CD4-positive, CD25-positive, alpha-beta regulatory T cell (primary cell): ENCODE data around the gene FANCD2OS. TPM values are rescaled to one million over a fixed set of nuclear protein-coding genes. Genes with fewer than 3 reads are reported as not detected.

Experiments
- ATAC-seq, 2 donors: fragments of 150-1000 bp; cut with Tn5 transposase; one replicate each; pipeline ENCODE4 v1.10.0; 2021; ENCODE audit warnings: low read depth in 2 of 2, moderate number of reproducible peaks in 2 of 2, moderate library complexity in 1 of 2
- DNase-seq, 3 donors: peaks; one replicate each; pipeline versions ENCODE4 v3.0.0 to v3.0.0-alpha.2; 2012 to 2022; ENCODE audit warnings: mixed read lengths in 1 of 3
- H3K27ac ChIP-seq: one replicate; pipeline ENCODE4 v1.7.0; 2013; ENCODE audit warnings: mild to moderate bottlenecking, low read length; ENCODE audit not compliant: insufficient read depth, poor library complexity, severe bottlenecking
- H3K27me3 ChIP-seq: one replicate; pipeline ENCODE4 v1.7.0; 2013; ENCODE audit warnings: low read length; ENCODE audit not compliant: control insufficient read depth, insufficient read depth
- H3K36me3 ChIP-seq: one replicate; pipeline ENCODE4 v1.7.0; 2013; ENCODE audit warnings: mild to moderate bottlenecking, low read length, moderate library complexity; ENCODE audit not compliant: control insufficient read depth, insufficient read depth
- H3K4me1 ChIP-seq: 2 replicates; pipeline ENCODE4 v1.7.0; 2013; ENCODE audit warnings: mild to moderate bottlenecking, low read length; ENCODE audit not compliant: insufficient read depth, control insufficient read depth, poor library complexity, severe bottlenecking
- H3K4me3 ChIP-seq: one replicate; pipeline ENCODE4 v1.7.0; 2013; ENCODE audit warnings: low read depth, mild to moderate bottlenecking, low read length, moderate library complexity
- H3K9me3 ChIP-seq, 2 experiments: 1 replicate in 1 of 2; 2 replicates in 1 of 2; pipeline ENCODE4 v1.7.0; 2013; ENCODE audit warnings: low read length in 2 of 2, mild to moderate bottlenecking in 1 of 2, moderate library complexity in 1 of 2; ENCODE audit not compliant: control insufficient read depth in 2 of 2
- H3K27ac Mint-ChIP-seq, 3 donors: one replicate each; pipeline ENCODE4 v1.8.0; 2020 to 2022; ENCODE audit warnings: mild to moderate bottlenecking in 3 of 3, mixed read lengths in 3 of 3, moderate library complexity in 2 of 3
- H3K27me3 Mint-ChIP-seq: one replicate; pipeline ENCODE4 v1.8.0; 2022; ENCODE audit warnings: mild to moderate bottlenecking, mixed read lengths
- H3K36me3 Mint-ChIP-seq: one replicate; pipeline ENCODE4 v1.8.0; 2020; ENCODE audit warnings: mixed read lengths
- H3K4me1 Mint-ChIP-seq, 4 donors: one replicate each; pipeline ENCODE4 v1.8.0; 2020 to 2022; ENCODE audit warnings: mixed read lengths in 4 of 4, mild to moderate bottlenecking in 1 of 4
- H3K4me3 Mint-ChIP-seq, 4 donors: one replicate each; pipeline ENCODE4 v1.8.0; 2020 to 2022; ENCODE audit warnings: mild to moderate bottlenecking in 4 of 4, mixed read lengths in 4 of 4, moderate library complexity in 3 of 4
- H3K9me3 Mint-ChIP-seq, 7 donors: one replicate each; pipeline ENCODE4 v1.8.0; 2020 to 2022; ENCODE audit warnings: mixed read lengths in 7 of 7, mild to moderate bottlenecking in 3 of 7, moderate library complexity in 2 of 7
- polyA plus RNA-seq, 4 donors: library from polyadenylated mRNA; unstranded; fragments of 300-500 nt; fragmentation: Illumina TruSeq; gene quantifications; one replicate each; pipeline ENCODE4 v1.2.3, GENCODE V29; 2021
- total RNA-seq: library from RNA; stranded (reverse); gene quantifications from one replicate; pipeline ENCODE4 v1.2.3, GENCODE V29; 2022

FANCD2OS gene
- total and polyA plus RNA-seq, 5 donors from 2014 or later: not detected

DNA sequence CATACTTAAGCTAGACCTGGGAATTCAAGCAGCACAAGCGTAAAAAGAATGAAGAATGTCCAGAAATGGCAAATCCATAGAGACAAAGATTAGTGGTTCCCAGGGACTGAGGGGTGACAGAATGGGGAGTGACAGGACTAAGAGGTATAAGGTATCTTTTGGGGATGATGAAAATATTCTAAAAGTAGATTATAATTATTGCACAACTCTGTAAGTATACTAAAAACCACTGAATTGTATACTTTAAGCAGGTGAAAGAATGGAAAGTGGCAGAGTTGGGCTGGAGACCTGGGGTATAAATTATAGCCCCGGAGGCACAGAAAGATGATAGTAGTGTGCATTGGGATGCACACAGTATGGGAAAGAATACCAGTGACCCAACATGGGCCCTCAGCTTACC, 13.0 kb upstream of the FANCD2OS start:
- Mint-ChIP-seq H3K36me3 (peaks cover 20% of the 10 kb centered on the region), H3K4me1 (peaks cover 22 to 71% (median 34%) of the 10 kb centered on the region in 4 donors), H3K4me3 (peak overlapping the region in 1 of 4 donors; percentile 33), H3K27ac (peak overlapping the region; percentile 16 to 61 (median 24)), H3K27me3 (no peaks in the 10 kb centered on the region), H3K9me3 (peaks cover 0 to 1% (median 0%) of the 10 kb centered on the region in 7 donors)
- no peak for DNase-seq
- Histone ChIP-seq H3K9me3 (no peaks in the 10 kb centered on the region), H3K4me3 (no peak overlapping the region), H3K36me3 (peaks cover 40% of the 10 kb centered on the region), H3K27me3 (no peaks in the 10 kb centered on the region), H3K27ac (no peak overlapping the region), H3K4me1 (peaks cover 33% of the 10 kb centered on the region)
- no peak for ATAC-seq

DNA sequence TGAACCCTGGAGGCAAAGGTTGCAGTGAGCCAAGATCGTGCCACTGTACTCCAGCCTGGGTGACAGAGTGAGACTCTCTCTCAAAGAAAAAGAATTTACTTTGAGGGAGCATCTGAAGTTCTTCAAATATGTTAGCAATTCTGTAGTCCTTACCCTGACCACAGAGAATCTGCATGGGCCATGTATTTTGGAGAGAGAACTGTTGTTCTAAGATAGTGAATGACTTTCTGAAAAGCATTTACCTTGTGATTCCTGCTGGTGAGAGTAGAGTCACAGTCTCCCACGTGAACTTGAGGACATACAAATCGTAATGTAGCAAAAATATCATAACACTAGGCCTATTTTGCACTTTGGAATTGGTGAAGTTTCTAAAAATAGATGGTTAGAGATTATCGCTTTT, 11.3 kb upstream of the FANCD2OS start:
- peak overlapping the region in 3 of 4 donors; percentile 29 to 73 (median 33) for H3K4me3 Mint-ChIP-seq
- no peaks in the 10 kb centered on the region for H3K27me3 ChIP-seq
- peaks cover 17 to 73% (median 35%) of the 10 kb centered on the region in 4 donors for H3K4me1 Mint-ChIP-seq
- no peak for ATAC-seq
- H3K36me3 ChIP-seq: peaks cover 27% of the 10 kb centered on the region
- H3K9me3 Mint-ChIP-seq: peaks cover 0 to 1% (median 0%) of the 10 kb centered on the region in 7 donors
- H3K27me3 Mint-ChIP-seq: peaks cover 7% of the 10 kb centered on the region
- H3K27ac Mint-ChIP-seq: peak overlapping the region in 1 of 3 donors; percentile 54
- peaks cover 38% of the 10 kb centered on the region for H3K4me1 ChIP-seq
- H3K27ac ChIP-seq: no peak overlapping the region
- H3K36me3 Mint-ChIP-seq: peaks cover 14% of the 10 kb centered on the region
- H3K4me3 ChIP-seq: no peak overlapping the region
- H3K9me3 ChIP-seq: no peaks in the 10 kb centered on the region
- no peak for DNase-seq

DNA sequence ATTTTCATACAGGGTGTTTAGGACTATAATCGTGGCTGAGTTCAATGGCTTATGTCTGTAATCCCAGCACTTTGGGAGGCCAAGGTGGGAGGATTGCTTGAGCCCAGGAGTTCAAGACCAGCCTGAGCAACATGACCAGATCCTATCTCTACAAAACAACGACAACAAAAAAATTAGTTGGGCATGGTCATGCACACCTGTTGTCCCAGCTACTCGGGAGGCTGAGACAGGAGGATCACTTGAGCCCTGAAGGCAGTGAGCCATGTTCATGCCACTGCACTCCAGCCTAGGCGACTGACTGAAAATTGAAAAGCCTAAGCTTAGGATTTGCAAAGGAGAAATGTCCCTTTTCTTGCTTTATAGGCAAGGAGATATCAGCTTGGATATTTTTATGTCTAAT, 8.9 kb upstream of the FANCD2OS start:
- no peak for DNase-seq
- no peak overlapping the region for H3K27ac ChIP-seq
- H3K4me3 ChIP-seq: peak overlapping the region; percentile 99
- no peaks in the 10 kb centered on the region for H3K27me3 ChIP-seq
- H3K27ac Mint-ChIP-seq: peak overlapping the region in 1 of 3 donors; percentile 99
- peaks cover 38% of the 10 kb centered on the region for H3K4me1 ChIP-seq
- peaks cover 7% of the 10 kb centered on the region for H3K27me3 Mint-ChIP-seq
- H3K4me3 Mint-ChIP-seq: peak overlapping the region; percentile 93 to 100 (median 98)
- no peaks in the 10 kb centered on the region for H3K9me3 ChIP-seq
- H3K9me3 Mint-ChIP-seq: peaks cover 0 to 1% (median 0%) of the 10 kb centered on the region in 7 donors
- peaks cover 22% of the 10 kb centered on the region for H3K36me3 ChIP-seq
- H3K36me3 Mint-ChIP-seq: peaks cover 13% of the 10 kb centered on the region
- ATAC-seq: no peak
- peaks cover 10 to 63% (median 27%) of the 10 kb centered on the region in 4 donors for H3K4me1 Mint-ChIP-seq

DNA sequence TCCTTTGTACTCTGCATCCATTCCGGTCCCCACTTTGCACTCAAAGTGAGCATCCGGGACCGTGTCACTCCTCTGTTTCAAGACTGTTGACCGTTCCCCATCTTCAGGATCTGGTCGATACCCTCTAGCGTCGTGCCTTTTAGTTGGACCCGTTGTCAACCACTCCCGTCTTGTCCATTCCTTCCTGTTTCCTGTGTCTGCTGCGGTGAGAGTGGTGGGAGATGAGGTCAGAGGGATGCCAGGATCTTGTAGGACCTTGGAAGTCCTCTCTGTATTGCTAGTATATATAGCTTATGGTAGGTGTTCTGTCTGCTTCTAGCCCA, 8.0 kb upstream of the FANCD2OS start:
- Histone ChIP-seq H3K4me3 (peak overlapping the region; percentile 99), H3K9me3 (no peaks in the 10 kb centered on the region), H3K27ac (peak overlapping the region; percentile 85), H3K4me1 (peaks cover 38% of the 10 kb centered on the region), H3K36me3 (peaks cover 16% of the 10 kb centered on the region), H3K27me3 (no peaks in the 10 kb centered on the region)
- Mint-ChIP-seq H3K9me3 (peaks cover 0 to 1% (median 0%) of the 10 kb centered on the region in 7 donors), H3K27ac (peak overlapping the region; percentile 99), H3K36me3 (peaks cover 10% of the 10 kb centered on the region), H3K4me1 (peaks cover 10 to 60% (median 25%) of the 10 kb centered on the region in 4 donors), H3K4me3 (peak overlapping the region; percentile 93 to 100 (median 98)), H3K27me3 (peaks cover 7% of the 10 kb centered on the region)
- ATAC-seq (no peak), DNase-seq (no peak)

DNA sequence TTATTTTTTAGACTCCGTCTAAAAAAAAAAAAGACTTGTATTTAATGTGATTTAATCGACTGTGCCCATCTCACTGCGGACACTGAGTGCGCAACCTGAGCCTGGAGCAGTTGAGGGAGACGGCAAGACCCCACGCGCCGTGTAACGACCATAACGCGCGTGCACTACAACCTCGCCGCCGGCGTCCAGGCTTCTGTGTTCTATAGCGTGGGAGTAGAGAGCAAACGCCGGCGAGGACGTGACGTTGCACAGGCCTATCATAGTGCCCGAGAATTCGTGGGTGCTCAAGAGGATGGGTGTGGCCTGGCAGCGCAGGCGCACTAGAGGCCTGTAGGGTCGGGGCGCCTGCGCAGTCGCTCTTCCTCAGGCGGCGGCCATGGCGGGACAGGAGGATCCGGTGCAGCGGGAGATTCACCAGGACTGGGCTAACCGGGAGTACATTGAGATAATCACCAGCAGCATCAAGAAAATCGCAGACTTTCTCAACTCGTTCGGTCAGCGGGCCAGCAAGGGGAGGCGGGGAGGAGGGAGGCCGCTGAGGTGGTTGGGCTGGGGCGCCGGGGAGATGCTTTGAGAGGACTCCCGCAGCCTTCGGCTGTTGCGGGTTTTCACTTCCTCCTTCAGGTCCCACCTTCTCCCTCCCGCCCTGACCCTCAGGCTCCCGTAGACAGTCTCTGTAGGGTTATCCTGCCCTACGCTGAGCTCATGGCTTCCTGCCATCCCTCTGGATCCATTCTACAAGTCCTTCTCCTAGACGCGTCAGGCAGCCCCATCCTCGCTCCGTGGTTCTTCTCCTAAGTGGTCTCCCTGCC, 7.5 kb upstream of the FANCD2OS start, which contains the start of gene BRK1:
BRK1 (plus strand) TSS at position 350 of the 812 bp plus-strand sequence; CDS start at position 377, 27 bp downstream.
- Histone ChIP-seq H3K27ac (peak within 1 kb of the TSS; percentile 85), H3K4me3 (peak within 1 kb of the TSS; percentile 99), H3K36me3 (peaks cover 11% of the 10 kb centered on the region), H3K27me3 (no peaks in the 10 kb centered on the region), H3K4me1 (peaks cover 38% of the 10 kb centered on the region), H3K9me3 (no peaks in the 10 kb centered on the region)
- Mint-ChIP-seq H3K4me1 (peaks cover 5 to 55% (median 22%) of the 10 kb centered on the region in 4 donors), H3K27me3 (peaks cover 7% of the 10 kb centered on the region), H3K9me3 (peaks cover 0 to 1% (median 0%) of the 10 kb centered on the region in 7 donors), H3K4me3 (peak within 1 kb of the TSS; percentile 93 to 100 (median 98)), H3K27ac (peak within 1 kb of the TSS; percentile 99), H3K36me3 (peaks cover 4% of the 10 kb centered on the region)
- DNase-seq (peak; percentile 92 to 97 (median 92)), ATAC-seq (peak; percentile 98 to 99)

DNA sequence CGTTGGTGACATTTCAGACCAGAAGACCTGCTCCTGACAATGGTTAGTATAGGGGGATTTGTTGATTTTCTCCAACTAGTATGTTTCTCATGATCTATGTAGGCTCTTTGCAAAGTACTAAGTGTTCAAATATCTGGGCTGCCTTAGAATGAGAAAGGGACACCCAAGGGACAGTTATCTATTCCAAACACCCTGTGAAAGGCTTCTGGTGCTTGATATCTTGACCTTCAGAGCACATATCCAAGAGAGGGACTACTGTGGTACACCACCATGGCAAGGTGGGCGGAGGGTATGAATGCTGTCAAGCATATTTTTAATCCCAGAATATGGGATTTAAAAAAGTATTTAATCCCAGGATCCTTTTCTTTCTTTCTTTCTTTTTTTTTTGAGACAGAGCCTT, 1.1 kb downstream of the FANCD2OS start:
- Mint-ChIP-seq H3K4me3 (no peak overlapping the region), H3K27me3 (no peaks in the 10 kb centered on the region), H3K36me3 (peaks cover under 1% of the 10 kb centered on the region), H3K4me1 (no peaks in the 10 kb centered on the region), H3K9me3 (no peaks in the 10 kb centered on the region), H3K27ac (no peak overlapping the region)
- no peak for ATAC-seq
- no peak overlapping the region for H3K4me3 ChIP-seq
- H3K27me3 ChIP-seq: no peaks in the 10 kb centered on the region
- H3K27ac ChIP-seq: no peak overlapping the region
- no peak for DNase-seq
- no peaks in the 10 kb centered on the region for H3K36me3 ChIP-seq
- H3K9me3 ChIP-seq: no peaks in the 10 kb centered on the region
- no peaks in the 10 kb centered on the region for H3K4me1 ChIP-seq

DNA sequence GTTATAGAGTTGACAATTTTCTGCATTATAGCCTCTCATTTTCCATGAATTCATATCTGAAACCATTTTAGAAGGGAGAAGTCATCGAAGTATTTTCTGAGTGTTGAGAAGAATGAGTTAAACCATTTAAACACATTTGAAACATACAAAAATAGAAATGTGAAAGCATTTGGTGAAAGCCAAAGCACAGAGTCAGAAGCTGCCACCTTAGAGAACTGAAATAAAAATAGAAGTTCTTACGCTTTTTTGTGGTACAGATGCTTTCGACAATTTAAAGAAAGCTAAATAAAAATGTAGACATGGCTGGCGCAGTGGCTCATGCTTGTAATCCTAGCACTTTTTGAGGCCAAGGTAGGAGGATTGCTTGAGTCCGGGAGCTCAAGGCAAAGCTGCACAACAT, 9.0 kb downstream of the FANCD2OS start:
- no peaks in the 10 kb centered on the region for H3K9me3 ChIP-seq
- H3K27me3 ChIP-seq: no peaks in the 10 kb centered on the region
- Mint-ChIP-seq H3K27me3 (no peaks in the 10 kb centered on the region), H3K36me3 (peaks cover 13% of the 10 kb centered on the region), H3K4me3 (no peak overlapping the region), H3K27ac (no peak overlapping the region), H3K4me1 (no peaks in the 10 kb centered on the region), H3K9me3 (no peaks in the 10 kb centered on the region)
- DNase-seq (no peak), ATAC-seq (no peak)
- H3K36me3 ChIP-seq: peaks cover 3% of the 10 kb centered on the region
- no peaks in the 10 kb centered on the region for H3K4me1 ChIP-seq
- no peak overlapping the region for H3K4me3 ChIP-seq
- H3K27ac ChIP-seq: no peak overlapping the region
